CD1c-positive myeloid dendritic cell (primary cell): ENCODE results near the gene USF2.

Experiments
- DNase-seq: peaks from one replicate; pipeline ENCODE4 v3.0.0-alpha.2; 2016; ENCODE audit errors: extremely low spot score

USF2 gene

GRCh38 chr19:35298561-35298972 is 29.8 kb downstream of the USF2 start:
- DNase-seq = no peak

- DNase-seq = no peak
These were observed 31.0 kb downstream of the USF2 start for GRCh38 chr19:35299523-35300338.

GRCh38 chr19:35300339-35300649 is 31.5 kb downstream of the USF2 start:
- DNase-seq = no peak

- DNase-seq = no peak
These were observed 33.2 kb downstream of the USF2 start for GRCh38 chr19:35301961-35302360.

GRCh38 chr19:35302446-35302845 is 33.7 kb downstream of the USF2 start:
- no peak for DNase-seq

- no peak for DNase-seq
These were observed 34.7 kb downstream of the USF2 start for GRCh38 chr19:35303357-35303915.

- no peak for DNase-seq
These were observed 35.3 kb downstream of the USF2 start for GRCh38 chr19:35304036-35304435.

- DNase-seq = peak; percentile 32
These were observed 36.4 kb downstream of the USF2 start for GRCh38 chr19:35305181-35305580.

GRCh38 chr19:35306473-35307246 is 37.9 kb downstream of the USF2 start:
- no peak for DNase-seq

- DNase-seq = no peak
These were observed 39.2 kb downstream of the USF2 start for GRCh38 chr19:35307931-35308330.

- no peak for DNase-seq
These were observed 40.1 kb downstream of the USF2 start for GRCh38 chr19:35308910-35309309.

- no peak for DNase-seq
These were observed 40.9 kb downstream of the USF2 start for GRCh38 chr19:35309481-35310279.

GRCh38 chr19:35310331-35310730 is 41.6 kb downstream of the USF2 start:
- no peak for DNase-seq

GRCh38 chr19:35310811-35311465 is 42.2 kb downstream of the USF2 start:
- DNase-seq = no peak

- DNase-seq = no peak
These were observed 43.3 kb downstream of the USF2 start for GRCh38 chr19:35311901-35312665.

- DNase-seq = no peak
These were observed 44.8 kb downstream of the USF2 start for GRCh38 chr19:35313587-35313986.

- DNase-seq = no peak
These were observed 45.3 kb downstream of the USF2 start for GRCh38 chr19:35314031-35314430.

- DNase-seq = no peak
These were observed 46.2 kb downstream of the USF2 start for GRCh38 chr19:35314858-35315470.

GRCh38 chr19:35315883-35316282 is 47.1 kb downstream of the USF2 start:
- DNase-seq = no peak

- DNase-seq = no peak
These were observed 47.8 kb downstream of the USF2 start for GRCh38 chr19:35316560-35316959.
